Esophagus squamous epithelium (tissue), 5 donors: ENCODE data around the gene MYO1D. TPM values are rescaled to one million over a fixed set of nuclear protein-coding genes. Genes with fewer than 3 reads are reported as not detected.

Experiments
- DNase-seq: peaks from one replicate; lab custom pipeline; 2025; lab: John Stamatoyannopoulos, UW
- H3K27ac ChIP-seq, 4 donors: fragments of 200-600 bp; sonication (generic); one replicate each; pipeline ENCODE4 v1.5.1; 2016 to 2019; ENCODE audit warnings: mild to moderate bottlenecking in 1 of 4
- H3K27me3 ChIP-seq, 4 donors: fragments of 200-600 bp; sonication (generic); 1 replicate in 3 of 4; 2 replicates in 1 of 4; pipeline versions ENCODE4 v1.5.1 to v1.6.0; 2017 to 2021; ENCODE audit warnings: antibody characterized with exemption in 1 of 4
- H3K36me3 ChIP-seq, 3 donors: fragments of 200-600 bp; sonication (generic); one replicate each; pipeline ENCODE4 v1.5.1; 2016 to 2019
- H3K4me1 ChIP-seq, 3 donors: fragments of 200-600 bp; sonication (generic); one replicate each; pipeline ENCODE4 v1.5.1; 2017 to 2019
- H3K4me3 ChIP-seq, 4 donors: fragments of 200-600 bp; sonication (generic); 1 replicate in 3 of 4; 2 replicates in 1 of 4; pipeline ENCODE4 v1.5.1; 2016 to 2019; ENCODE audit warnings: mild to moderate bottlenecking in 2 of 4, moderate library complexity in 1 of 4
- H3K9me3 ChIP-seq, 3 donors: fragments of 200-600 bp; sonication (generic); one replicate each; pipeline ENCODE4 v1.5.1; 2016 to 2019
- CTCF ChIP-seq, 6 experiments: fragments of 450-650 bp in 4 of 6; fragments of 200-600 bp in 2 of 6; sonication (generic) in 2 of 6; IDR thresholded peaks; one replicate each; pipeline ENCODE4 v1.5.1; 2016 to 2019; ENCODE audit warnings: antibody characterized with exemption in 6 of 6, mild to moderate bottlenecking in 4 of 6, moderate library complexity in 4 of 6
- POLR2A ChIP-seq, 4 donors: fragments of 450-650 bp; IDR thresholded peaks; one replicate each; pipeline ENCODE4 v1.6.1; 2017; ENCODE audit warnings: antibody characterized with exemption in 4 of 4, mild to moderate bottlenecking in 4 of 4, moderate library complexity in 3 of 4
- WGBS, 2 donors: methylation state at CpG; one replicate each; pipeline ENCODE4 v1.1.5; 2018; 5-methylcytosine and 5-hydroxymethylcytosine counted together
- intact Hi-C: fragments of 100-400 bp; cut with DNase I; formaldehyde crosslinking; loops from one replicate; pipeline ENCODE4 v1.15.0; 2022
- total RNA-seq, 4 donors: library from RNA; depleted of rRNA; stranded (reverse); fragments of >200 nt; gene quantifications; one replicate each; pipeline ENCODE4 v1.1.0, GENCODE V29; 2016
- donor health status: DM: yes; HTN: yes; CAD: no.

Gene MYO1D
- total RNA-seq, 4 donors from 2014 or later = 58.8 to 86.8 (median 64.3) TPM

DNA sequence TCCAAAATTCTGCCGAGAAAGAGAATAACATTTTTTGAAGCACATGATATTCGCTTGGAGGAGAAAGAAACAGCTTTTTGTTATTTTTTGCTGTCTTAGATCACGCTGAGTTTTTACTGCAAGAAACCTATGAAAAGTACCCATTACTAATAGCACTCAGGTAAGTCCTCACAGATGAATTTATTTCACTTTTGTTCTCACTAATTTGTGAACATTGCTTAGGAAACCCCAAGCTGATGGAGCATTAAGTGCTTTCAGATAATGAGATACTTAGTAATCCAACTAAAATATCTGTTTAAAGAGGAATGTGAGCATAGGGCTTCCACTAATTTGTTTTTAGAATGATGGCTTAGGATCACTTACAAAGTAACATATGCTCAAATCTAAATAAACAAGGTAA is 45.7 kb downstream of the MYO1D start:
- DNase-seq = no peak
- no peaks in the 10 kb centered on the region for H3K36me3 ChIP-seq
- TF ChIP-seq POLR2A (IDR thresholded peaks at IDR 0.05) (no peak), CTCF (IDR thresholded peaks at IDR 0.05) (no peak)
- peak overlapping the region in 1 of 4 donors; percentile 0 for H3K27ac ChIP-seq
- H3K27me3 ChIP-seq = no peaks in the 10 kb centered on the region
- no peaks in the 10 kb centered on the region for H3K9me3 ChIP-seq
- 75 to 85% methylated on average over 3 of the region's 3 CpGs for WGBS, 2 donors
- intact Hi-C loops = no loop called here
- H3K4me3 ChIP-seq = no peak overlapping the region
- peaks cover 0 to 34% (median 17%) of the 10 kb centered on the region in 3 donors for H3K4me1 ChIP-seq

- TF ChIP-seq POLR2A (IDR thresholded peaks at IDR 0.05) (no peak), CTCF (IDR thresholded peaks at IDR 0.05) (no peak)
- Histone ChIP-seq H3K9me3 (no peaks in the 10 kb centered on the region), H3K4me3 (peak overlapping the region in 2 of 4 donors; percentile 31 to 59), H3K4me1 (peaks cover 0 to 21% (median 17%) of the 10 kb centered on the region in 3 donors), H3K27ac (peak overlapping the region in 3 of 4 donors; percentile 64 to 77 (median 70)), H3K27me3 (no peaks in the 10 kb centered on the region), H3K36me3 (no peaks in the 10 kb centered on the region)
- 21 to 37% methylated on average over 2 of the region's 2 CpGs for WGBS, 2 donors
- intact Hi-C loops = no loop called here
- DNase-seq = no peak
Measured at GRCh38 chr17:32828822-32829221, 48.1 kb downstream of the MYO1D start.

DNA sequence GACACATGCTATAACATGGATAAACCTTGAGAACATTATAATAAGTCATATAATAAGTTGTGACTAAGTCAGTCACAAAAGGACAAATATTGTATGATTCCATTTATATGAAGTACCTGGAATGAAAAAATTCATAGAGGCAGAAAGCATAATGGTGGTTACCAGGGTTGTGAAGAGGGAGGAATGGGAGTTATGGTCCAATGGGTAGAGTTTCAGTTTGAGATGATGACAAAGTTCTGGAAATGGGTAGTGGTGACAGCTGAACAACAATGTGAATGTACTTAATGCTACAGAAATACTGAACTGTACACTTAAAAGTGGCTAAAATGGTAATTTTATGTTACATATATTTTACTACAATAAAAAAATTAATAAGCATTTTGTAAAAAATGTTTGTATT is 49.7 kb downstream of the MYO1D start:
- intact Hi-C loops = no loop called here
- Histone ChIP-seq H3K4me3 (no peak overlapping the region), H3K4me1 (peaks cover 0 to 26% (median 17%) of the 10 kb centered on the region in 3 donors), H3K9me3 (no peaks in the 10 kb centered on the region), H3K36me3 (no peaks in the 10 kb centered on the region), H3K27me3 (no peaks in the 10 kb centered on the region), H3K27ac (no peak overlapping the region)
- TF ChIP-seq CTCF (IDR thresholded peaks at IDR 0.05) (no peak), POLR2A (IDR thresholded peaks at IDR 0.05) (no peak)
- DNase-seq = no peak

- Histone ChIP-seq H3K4me1 (peaks cover 0 to 26% (median 17%) of the 10 kb centered on the region in 3 donors), H3K9me3 (no peaks in the 10 kb centered on the region), H3K4me3 (no peak overlapping the region), H3K27me3 (no peaks in the 10 kb centered on the region), H3K27ac (no peak overlapping the region), H3K36me3 (no peaks in the 10 kb centered on the region)
- no peak for DNase-seq
- no peak for TF ChIP-seq POLR2A (IDR thresholded peaks at IDR 0.05)
- TF ChIP-seq CTCF (IDR thresholded peaks at IDR 0.05) = no peak
- intact Hi-C loops = no loop called here
Measured at GRCh38 chr17:32826076-32826475, 50.8 kb downstream of the MYO1D start.

DNA sequence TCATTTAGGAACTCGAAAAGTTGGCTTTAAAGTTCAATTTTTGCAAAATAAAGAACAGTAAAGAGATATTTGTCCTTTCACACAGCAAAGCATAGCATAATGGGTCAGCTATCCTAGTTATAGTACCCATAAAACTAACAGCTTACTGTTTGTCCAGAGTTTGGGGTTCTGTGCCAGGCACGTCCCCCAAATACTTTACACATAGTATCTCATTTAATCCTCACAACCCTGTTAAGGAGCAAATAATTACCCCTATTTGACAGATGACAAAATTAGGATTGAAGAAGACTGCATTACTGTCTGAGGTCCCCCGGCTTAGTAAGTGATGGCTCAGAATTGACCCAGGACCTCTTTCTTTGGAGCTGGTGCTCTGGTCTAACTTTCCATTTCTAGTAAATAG is 52.6 kb downstream of the MYO1D start:
- Histone ChIP-seq H3K4me3 (no peak overlapping the region), H3K27ac (no peak overlapping the region), H3K27me3 (no peaks in the 10 kb centered on the region), H3K36me3 (no peaks in the 10 kb centered on the region), H3K4me1 (peaks cover 0 to 25% (median 14%) of the 10 kb centered on the region in 3 donors), H3K9me3 (no peaks in the 10 kb centered on the region)
- no peak for DNase-seq
- 90 to 91% methylated on average over 3 of the region's 3 CpGs for WGBS, 2 donors
- intact Hi-C loops = no loop called here
- TF ChIP-seq POLR2A (IDR thresholded peaks at IDR 0.05) = no peak
- no peak for TF ChIP-seq CTCF (IDR thresholded peaks at IDR 0.05)
